Activated B cell treated with CpG ODN at 0.5 μM for 24 hours (primary cell): Measurements from ENCODE around the gene KIAA1958. TPM values are rescaled to one million over a fixed set of nuclear protein-coding genes. Genes with fewer than 3 reads are reported as not detected.

Experiments used
- ATAC-seq: fragments of 200-7000 bp; cut with Tn5 transposase; one replicate; pipeline ENCODE4 v1.10.0; 2021; ENCODE audit warnings: low read depth, mild to moderate bottlenecking, moderate library complexity
- CTCF ChIA-PET: fragments of 350-600 bp; sonication (Branson Sonifier 250); formaldehyde crosslinking; loops from one replicate; lab custom pipeline; 2021; ENCODE audit warnings: antibody characterized with exemption; lab: Charles Lee
- POLR2A ChIA-PET: fragments of 350-600 bp; sonication (Branson Sonifier 250); formaldehyde crosslinking; loops from one replicate; lab custom pipeline; 2021; ENCODE audit warnings: antibody characterized with exemption; lab: Charles Lee
- DNase-seq: peaks from one replicate; pipeline ENCODE4 v3.0.0; 2022
- H3K27ac Mint-ChIP-seq: one replicate; pipeline ENCODE4 v1.8.0; 2020; ENCODE audit warnings: mixed read lengths
- H3K27me3 Mint-ChIP-seq: one replicate; pipeline ENCODE4 v1.8.0; 2021; ENCODE audit warnings: mixed read lengths
- H3K36me3 Mint-ChIP-seq: one replicate; pipeline ENCODE4 v1.8.0; 2021; ENCODE audit warnings: low read depth, mixed read lengths
- H3K4me1 Mint-ChIP-seq: one replicate; pipeline ENCODE4 v1.8.0; 2021; ENCODE audit warnings: mixed read lengths
- H3K4me3 Mint-ChIP-seq: one replicate; pipeline ENCODE4 v1.8.0; 2020; ENCODE audit warnings: mild to moderate bottlenecking, mixed read lengths
- H3K9me3 Mint-ChIP-seq: one replicate; pipeline ENCODE4 v1.8.0; 2020; ENCODE audit warnings: mixed read lengths
- CTCF ChIP-seq: fragments of 200-600 bp; IDR thresholded peaks from one replicate; pipeline ENCODE4 v1.8.0; 2022; ENCODE audit warnings: antibody characterized with exemption, mild to moderate bottlenecking
- intact Hi-C: fragments of 100-400 bp; cut with micrococcal nuclease; formaldehyde crosslinking; loops from one replicate; pipeline ENCODE4 v1.15.1; 2024
- total RNA-seq: library from RNA; stranded (reverse); gene quantifications from 2 replicates; pipeline ENCODE4 v1.2.3, GENCODE V29; 2022

The KIAA1958 gene
- total RNA-seq, 1 donor from 2014 or later = 7.4 TPM

- Mint-ChIP-seq H3K9me3 (no peaks in the 10 kb centered on the region), H3K4me3 (no peak overlapping the region), H3K27ac (no peak overlapping the region), H3K36me3 (peaks cover 4% of the 10 kb centered on the region), H3K27me3 (no peaks in the 10 kb centered on the region), H3K4me1 (peaks cover 4% of the 10 kb centered on the region)
- no peak for TF ChIP-seq CTCF
- intact Hi-C loops = no loop called here
- ChIA-PET POLR2A (no interaction called here), CTCF (no interaction called here)
- DNase-seq (no peak), ATAC-seq (no peak)
Observed at GRCh38 chr9:112617371-112617770, 130.7 kb downstream of the KIAA1958 start.

DNA sequence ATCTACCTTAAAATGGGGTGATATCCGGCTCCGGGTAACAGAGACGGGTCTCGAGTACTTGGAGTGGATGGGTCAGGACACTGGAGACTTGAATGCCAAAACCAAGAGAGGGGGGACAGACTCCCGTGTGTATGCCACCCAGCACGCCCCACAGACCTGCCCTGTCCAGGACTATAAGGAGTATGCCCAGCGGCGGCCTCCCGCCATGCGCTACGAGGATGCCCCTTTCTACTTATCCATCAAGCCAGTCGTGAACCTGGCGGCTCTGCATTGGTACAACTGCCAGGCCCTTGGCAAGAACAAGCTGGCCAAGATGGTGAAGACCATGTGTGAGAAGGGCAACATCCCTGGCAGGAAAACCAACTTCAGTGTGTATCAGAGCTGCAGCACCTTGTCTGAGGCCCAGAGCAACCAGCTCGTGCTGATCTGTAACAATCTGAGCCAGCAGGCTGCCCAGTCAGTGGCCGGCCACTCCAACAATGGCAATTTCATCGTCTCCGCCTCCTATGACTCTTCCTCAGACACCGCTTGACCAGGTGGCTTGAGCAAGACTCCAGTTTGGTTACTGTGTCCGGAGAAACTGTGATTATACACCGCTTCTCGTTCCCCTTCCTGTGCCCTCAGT lies 131.9 kb downstream of the KIAA1958 start:
- peaks cover 4% of the 10 kb centered on the region for H3K4me1 Mint-ChIP-seq
- CTCF ChIA-PET = no interaction called here
- no peak for TF ChIP-seq CTCF
- no peak overlapping the region for H3K27ac Mint-ChIP-seq
- POLR2A ChIA-PET = no interaction called here
- no peaks in the 10 kb centered on the region for H3K27me3 Mint-ChIP-seq
- no peak overlapping the region for H3K4me3 Mint-ChIP-seq
- intact Hi-C loops = no loop called here
- no peak for DNase-seq
- no peak for ATAC-seq
- peaks cover 4% of the 10 kb centered on the region for H3K36me3 Mint-ChIP-seq
- no peaks in the 10 kb centered on the region for H3K9me3 Mint-ChIP-seq

DNA sequence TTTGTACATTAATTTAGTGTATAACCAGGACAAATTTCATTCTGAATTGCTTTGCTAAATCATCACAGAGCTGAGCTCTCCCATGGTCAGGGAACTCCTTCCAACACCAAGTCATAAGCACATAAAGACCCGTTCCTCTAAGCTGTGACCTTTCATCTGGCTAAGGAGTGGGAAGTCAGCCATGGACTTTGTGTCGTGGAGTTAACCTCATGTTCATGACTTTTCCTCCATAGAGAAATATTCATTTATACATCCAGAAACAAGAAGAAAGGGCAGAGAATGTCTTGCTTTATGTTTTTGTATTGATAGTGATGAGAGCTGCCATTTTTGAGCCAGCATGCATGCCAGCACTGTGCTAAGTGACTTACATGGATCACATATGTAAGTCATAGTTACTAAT lies 133.8 kb downstream of the KIAA1958 start:
- ATAC-seq (no peak), DNase-seq (no peak)
- TF ChIP-seq CTCF = no peak
- Mint-ChIP-seq H3K36me3 (peaks cover 4% of the 10 kb centered on the region), H3K27me3 (no peaks in the 10 kb centered on the region), H3K4me3 (no peak overlapping the region), H3K4me1 (peaks cover 6% of the 10 kb centered on the region), H3K9me3 (no peaks in the 10 kb centered on the region), H3K27ac (no peak overlapping the region)
- ChIA-PET POLR2A (no interaction called here), CTCF (no interaction called here)
- intact Hi-C loops = no loop called here

GRCh38 chr9:112621018-112621655 lies 134.5 kb downstream of the KIAA1958 start:
- DNase-seq (no peak), ATAC-seq (no peak)
- no peaks in the 10 kb centered on the region for H3K9me3 Mint-ChIP-seq
- H3K4me3 Mint-ChIP-seq = no peak overlapping the region
- ChIA-PET POLR2A (no interaction called here), CTCF (no interaction called here)
- H3K27me3 Mint-ChIP-seq = no peaks in the 10 kb centered on the region
- peak overlapping the region; percentile 24 for H3K27ac Mint-ChIP-seq
- H3K4me1 Mint-ChIP-seq = peaks cover 6% of the 10 kb centered on the region
- no peak for TF ChIP-seq CTCF
- intact Hi-C loops = no loop called here
- H3K36me3 Mint-ChIP-seq = peaks cover 4% of the 10 kb centered on the region

- H3K4me3 Mint-ChIP-seq = no peak overlapping the region
- TF ChIP-seq CTCF = no peak
- peaks cover 6% of the 10 kb centered on the region for H3K4me1 Mint-ChIP-seq
- DNase-seq = no peak
- H3K9me3 Mint-ChIP-seq = no peaks in the 10 kb centered on the region
- H3K36me3 Mint-ChIP-seq = peaks cover 4% of the 10 kb centered on the region
- no peak for ATAC-seq
- no peaks in the 10 kb centered on the region for H3K27me3 Mint-ChIP-seq
- CTCF ChIA-PET = no interaction called here
- POLR2A ChIA-PET = no interaction called here
- H3K27ac Mint-ChIP-seq = no peak overlapping the region
- intact Hi-C loops = no loop called here
Observed at GRCh38 chr9:112623198-112623597, 136.6 kb downstream of the KIAA1958 start.
